Activated T-cell treated with anti-CD3 and anti-CD28 coated beads, Interleukin-2, amount 50 U/mL, for 24 hours (primary cell): Measurements from ENCODE around the gene F2RL2.
"Not testable (repeated sequence)": the region's sequence is repeated elsewhere in the genome, so short reads cannot be mapped to it uniquely, and the experiment has no call there.

Experiments
- DNase-seq: peaks from one replicate; pipeline ENCODE4 v3.0.0-alpha.2; 2020
- H3K27ac Mint-ChIP-seq: 2 replicates; pipeline ENCODE4 v1.8.0; 2020; ENCODE audit warnings: mild to moderate bottlenecking, mixed read lengths
- H3K27me3 Mint-ChIP-seq: 2 replicates; pipeline ENCODE4 v1.8.0; 2020; ENCODE audit warnings: mixed read lengths
- H3K36me3 Mint-ChIP-seq: 2 replicates; pipeline ENCODE4 v1.8.0; 2020; ENCODE audit warnings: low read depth, mixed read lengths
- H3K4me1 Mint-ChIP-seq: 2 replicates; pipeline ENCODE4 v1.8.0; 2020; ENCODE audit warnings: low read depth, mixed read lengths
- H3K4me3 Mint-ChIP-seq: 2 replicates; pipeline ENCODE4 v1.8.0; 2020; ENCODE audit warnings: mild to moderate bottlenecking, moderate library complexity, mixed read lengths
- H3K9me3 Mint-ChIP-seq: 2 replicates; pipeline ENCODE4 v1.8.0; 2020; ENCODE audit warnings: mixed read lengths

The F2RL2 gene

DNA sequence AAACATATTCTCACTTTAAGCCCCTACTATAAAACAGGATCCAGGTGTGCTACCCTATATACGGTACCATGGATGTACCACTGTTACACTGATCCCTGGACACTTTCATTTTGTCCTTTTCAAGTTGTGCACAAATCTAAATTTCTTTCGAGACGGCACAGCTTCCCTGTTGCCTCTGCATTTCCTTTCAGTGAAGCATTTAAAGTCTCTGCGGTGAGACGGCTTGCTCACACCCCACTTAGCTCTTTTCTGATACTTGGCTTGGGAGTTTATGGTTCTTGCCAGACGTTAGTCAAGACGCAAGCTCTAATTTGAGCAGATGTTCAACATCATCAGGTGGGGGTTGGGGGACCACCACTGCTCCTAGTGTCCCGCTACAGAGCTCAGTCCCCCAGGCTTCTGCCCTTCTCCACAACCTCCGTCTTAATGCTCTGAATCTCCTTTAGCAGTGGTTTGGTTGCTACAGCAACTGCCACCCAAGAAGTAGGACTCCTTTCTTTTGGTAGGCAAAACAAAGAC lies 15.8 kb downstream of the F2RL2 start:
- Mint-ChIP-seq H3K36me3 (peaks cover 69% of the 10 kb centered on the region), H3K4me1 (peaks cover 41% of the 10 kb centered on the region), H3K9me3 (no peaks in the 10 kb centered on the region), H3K4me3 (peak overlapping the region; percentile 51), H3K27me3 (no peaks in the 10 kb centered on the region), H3K27ac (peak overlapping the region; percentile 73)
- no peak for DNase-seq

DNA sequence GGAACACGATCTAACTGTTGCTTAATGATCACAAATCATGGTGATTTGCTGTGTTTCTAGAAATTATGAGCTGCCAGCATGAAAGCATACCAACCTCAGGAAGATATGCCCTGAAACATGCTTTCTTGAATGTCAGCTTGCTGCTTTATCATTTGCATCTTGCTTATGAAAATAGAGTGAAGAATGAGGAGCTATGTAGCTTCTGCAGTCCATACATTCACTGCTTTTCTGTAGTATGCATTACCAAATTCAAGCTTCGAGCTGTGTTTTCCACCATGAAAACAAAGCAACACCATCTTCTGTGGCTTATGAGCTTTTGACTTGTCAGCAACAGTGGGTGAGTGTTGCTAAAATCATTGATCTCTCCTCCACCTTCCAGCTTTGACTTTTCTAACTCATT lies 16.5 kb downstream of the F2RL2 start:
- H3K27me3 Mint-ChIP-seq, result no peaks in the 10 kb centered on the region
- no peak for DNase-seq
- H3K4me3 Mint-ChIP-seq, result no peak overlapping the region
- H3K4me1 Mint-ChIP-seq, result peaks cover 43% of the 10 kb centered on the region
- no peaks in the 10 kb centered on the region for H3K9me3 Mint-ChIP-seq
- H3K27ac Mint-ChIP-seq, result peak overlapping the region; percentile 73
- peaks cover 72% of the 10 kb centered on the region for H3K36me3 Mint-ChIP-seq

GRCh38 chr5:76604838-76605237 lies 18.4 kb downstream of the F2RL2 start:
- no peaks in the 10 kb centered on the region for H3K27me3 Mint-ChIP-seq
- no peak overlapping the region for H3K4me3 Mint-ChIP-seq
- H3K27ac Mint-ChIP-seq, result no peak overlapping the region
- peaks cover 43% of the 10 kb centered on the region for H3K4me1 Mint-ChIP-seq
- DNase-seq, result no peak
- H3K9me3 Mint-ChIP-seq, result no peaks in the 10 kb centered on the region
- H3K36me3 Mint-ChIP-seq, result peaks cover 75% of the 10 kb centered on the region

DNA sequence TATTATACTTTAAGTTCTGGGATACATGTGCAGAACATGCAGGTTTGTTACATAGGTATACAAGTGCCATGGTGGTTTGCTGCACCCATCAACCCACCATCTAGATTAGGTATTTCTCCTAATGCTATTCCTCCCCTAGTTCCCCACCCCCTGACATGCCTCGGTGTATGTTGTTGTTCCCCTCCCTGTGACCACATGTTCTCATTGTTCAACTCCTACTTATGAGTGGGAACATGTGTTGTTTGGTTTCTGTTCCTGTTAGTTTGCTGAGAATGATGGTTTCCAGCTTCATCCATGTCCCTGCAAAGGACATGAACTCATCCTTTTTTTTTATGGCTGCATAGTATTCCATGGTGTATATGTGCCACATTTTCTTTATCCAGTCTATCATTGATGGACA lies 19.2 kb downstream of the F2RL2 start:
- Mint-ChIP-seq H3K36me3 (peaks cover 75% of the 10 kb centered on the region), H3K4me1 (peaks cover 42% of the 10 kb centered on the region)
- not testable (repeated sequence) for H3K9me3 Mint-ChIP-seq, H3K4me3 Mint-ChIP-seq, H3K27me3 Mint-ChIP-seq, H3K27ac Mint-ChIP-seq, DNase-seq

DNA sequence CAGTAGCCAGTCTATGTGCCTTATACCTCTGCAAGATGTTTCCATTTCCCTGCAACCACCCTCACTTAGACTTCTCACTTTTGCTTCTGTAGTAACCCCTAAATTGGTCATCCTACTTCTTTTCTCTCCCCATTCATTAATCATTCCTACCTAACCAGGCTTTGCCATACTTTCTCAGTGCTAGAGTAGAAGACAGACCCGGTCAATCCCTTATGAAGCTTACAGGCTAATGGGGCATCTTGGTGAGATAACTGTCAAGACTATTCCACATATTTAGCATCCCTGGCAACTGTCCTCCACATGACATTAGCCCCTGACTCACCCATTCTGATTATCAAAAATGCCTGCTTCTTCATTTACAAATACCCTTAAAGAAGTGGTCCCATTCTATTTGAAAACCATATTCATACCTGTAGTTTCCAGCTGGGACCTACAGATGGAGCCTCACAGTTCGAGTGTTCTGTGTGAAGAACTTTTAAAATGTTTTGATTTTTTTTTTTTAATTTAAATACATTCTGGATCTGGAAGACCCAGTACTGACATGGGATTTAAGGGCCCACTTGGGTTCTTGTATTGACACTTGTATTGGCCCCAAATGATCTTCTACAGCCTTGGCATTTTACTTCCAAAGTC lies 21.0 kb downstream of the F2RL2 start:
- peak overlapping the region; percentile 13 for H3K27ac Mint-ChIP-seq
- H3K36me3 Mint-ChIP-seq, result peaks cover 73% of the 10 kb centered on the region
- no peak for DNase-seq
- no peaks in the 10 kb centered on the region for H3K27me3 Mint-ChIP-seq
- no peaks in the 10 kb centered on the region for H3K9me3 Mint-ChIP-seq
- H3K4me1 Mint-ChIP-seq, result peaks cover 25% of the 10 kb centered on the region
- H3K4me3 Mint-ChIP-seq, result no peak overlapping the region

GRCh38 chr5:76601470-76601869 lies 21.7 kb downstream of the F2RL2 start:
- Mint-ChIP-seq H3K9me3 (no peaks in the 10 kb centered on the region), H3K27me3 (no peaks in the 10 kb centered on the region), H3K4me3 (no peak overlapping the region), H3K36me3 (peaks cover 73% of the 10 kb centered on the region), H3K27ac (no peak overlapping the region), H3K4me1 (peaks cover 18% of the 10 kb centered on the region)
- DNase-seq, result no peak

- peaks cover 73% of the 10 kb centered on the region for H3K36me3 Mint-ChIP-seq
Observed at GRCh38 chr5:76600716-76601115, 22.5 kb downstream of the F2RL2 start.

DNA sequence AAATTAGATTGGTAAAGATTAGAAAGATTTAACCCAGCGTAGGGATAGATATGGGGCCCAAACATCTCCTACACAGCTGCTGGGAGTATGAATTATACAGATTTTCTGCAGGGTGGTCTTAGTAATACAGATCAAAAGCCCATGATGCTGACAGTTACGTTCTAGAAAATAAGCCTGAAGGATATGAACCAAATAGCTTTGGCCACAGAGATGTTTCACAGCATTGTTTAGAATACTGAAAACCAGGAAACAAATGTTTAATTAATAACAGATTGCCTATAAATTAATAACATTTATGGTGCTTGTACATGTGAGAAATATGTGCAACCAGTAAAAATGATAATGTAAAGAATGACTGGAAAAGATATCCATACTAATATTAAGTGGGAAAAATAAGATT lies 24.7 kb downstream of the F2RL2 start:
- Mint-ChIP-seq H3K4me1 (peaks cover 15% of the 10 kb centered on the region), H3K4me3 (no peak overlapping the region), H3K27me3 (no peaks in the 10 kb centered on the region), H3K9me3 (no peaks in the 10 kb centered on the region), H3K27ac (no peak overlapping the region), H3K36me3 (peaks cover 70% of the 10 kb centered on the region)
- no peak for DNase-seq

More at GRCh38 chr5:76600716-76601115, 22.5 kb downstream of the F2RL2 start:
- H3K4me3 Mint-ChIP-seq, result no peak overlapping the region
- DNase-seq, result no peak
- H3K27me3 Mint-ChIP-seq, result no peaks in the 10 kb centered on the region
- peaks cover 18% of the 10 kb centered on the region for H3K4me1 Mint-ChIP-seq
- H3K9me3 Mint-ChIP-seq, result no peaks in the 10 kb centered on the region
- H3K27ac Mint-ChIP-seq, result no peak overlapping the region

DNA sequence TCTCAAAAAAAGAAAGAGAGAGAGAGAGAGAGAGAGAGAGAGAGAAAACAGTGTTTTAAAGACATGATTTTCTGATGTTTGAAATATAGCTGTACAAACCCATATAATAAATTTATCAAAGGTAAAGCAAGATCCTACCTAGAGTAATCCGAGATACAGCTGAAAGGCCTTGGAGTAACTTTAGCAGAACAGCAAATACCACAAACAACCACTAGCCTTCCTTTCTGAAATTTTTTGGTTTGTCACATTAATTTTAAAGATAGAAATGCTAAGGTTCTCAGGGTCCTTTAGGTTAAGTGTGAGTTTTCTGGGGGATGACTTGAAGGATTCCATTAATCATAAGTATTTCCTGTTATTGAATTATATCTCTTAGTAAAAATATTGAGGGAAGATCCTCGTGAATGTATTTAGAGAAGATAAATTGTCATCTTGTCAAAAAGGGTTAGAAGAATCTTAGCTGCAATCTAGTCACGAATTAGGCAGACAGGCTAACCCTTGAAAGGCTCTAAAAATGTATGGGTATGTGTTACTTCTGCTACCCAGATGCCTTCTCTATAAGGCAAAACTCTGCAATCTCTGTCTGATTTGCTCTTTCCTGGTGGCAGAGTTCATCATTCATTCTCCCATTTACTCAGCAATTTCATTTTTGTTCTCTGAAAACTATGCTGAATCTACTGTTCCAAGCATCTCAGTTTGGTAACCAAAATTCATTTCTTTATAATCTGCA lies 27.3 kb downstream of the F2RL2 start:
- peaks cover 10% of the 10 kb centered on the region for H3K4me1 Mint-ChIP-seq
- peak overlapping the region; percentile 55 for H3K27ac Mint-ChIP-seq
- H3K9me3 Mint-ChIP-seq, result no peaks in the 10 kb centered on the region
- no peak overlapping the region for H3K4me3 Mint-ChIP-seq
- no peak for DNase-seq
- H3K27me3 Mint-ChIP-seq, result no peaks in the 10 kb centered on the region
- peaks cover 73% of the 10 kb centered on the region for H3K36me3 Mint-ChIP-seq

DNA sequence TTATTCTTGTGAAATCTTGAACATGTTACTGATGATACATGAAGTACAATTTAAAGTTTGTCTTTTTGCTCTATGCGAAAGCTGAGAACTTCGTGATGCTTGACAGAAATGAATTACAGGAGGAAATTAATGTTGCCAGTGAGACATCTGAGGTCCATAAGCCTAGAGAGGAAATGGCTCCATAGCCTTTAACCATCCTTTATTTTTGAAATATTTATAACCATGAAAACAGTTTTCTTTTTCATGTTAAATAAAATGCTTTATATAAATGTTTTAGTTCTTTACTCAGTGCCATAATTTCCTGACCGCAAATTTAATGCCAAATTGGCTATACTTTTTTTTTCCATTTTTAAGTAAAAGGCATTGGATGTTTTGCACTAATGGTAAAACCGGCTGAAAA lies 29.1 kb downstream of the F2RL2 start:
- peaks cover 78% of the 10 kb centered on the region for H3K36me3 Mint-ChIP-seq
- no peak overlapping the region for H3K27ac Mint-ChIP-seq
- DNase-seq, result no peak

DNA sequence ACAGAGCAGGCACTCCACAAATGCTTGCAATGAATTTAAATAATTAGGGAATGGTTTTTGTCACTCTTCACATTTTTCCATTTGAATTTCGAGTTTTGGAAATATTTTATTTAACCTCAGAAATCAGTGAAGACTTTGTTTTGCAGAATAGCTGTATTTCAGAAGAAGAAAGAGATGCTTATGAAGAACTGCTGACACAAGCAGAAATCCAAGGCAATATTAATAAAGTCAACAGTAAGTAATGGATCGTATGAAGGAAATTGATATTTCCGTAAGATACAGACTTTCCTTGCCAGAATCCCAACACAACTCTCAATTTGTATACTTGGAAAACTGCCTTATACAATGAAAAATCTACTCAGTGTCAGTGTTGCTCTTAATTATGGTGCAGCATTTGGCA lies 30.5 kb downstream of the F2RL2 start:
- Mint-ChIP-seq H3K4me1 (peaks cover 20% of the 10 kb centered on the region), H3K27me3 (no peaks in the 10 kb centered on the region), H3K4me3 (no peak overlapping the region), H3K27ac (no peak overlapping the region), H3K36me3 (peaks cover 79% of the 10 kb centered on the region), H3K9me3 (no peaks in the 10 kb centered on the region)
- no peak for DNase-seq

More for the DNA sequence above, 29.1 kb downstream of the F2RL2 start:
- Mint-ChIP-seq H3K4me1 (peaks cover 18% of the 10 kb centered on the region), H3K4me3 (no peak overlapping the region), H3K27me3 (no peaks in the 10 kb centered on the region), H3K9me3 (no peaks in the 10 kb centered on the region)

DNA sequence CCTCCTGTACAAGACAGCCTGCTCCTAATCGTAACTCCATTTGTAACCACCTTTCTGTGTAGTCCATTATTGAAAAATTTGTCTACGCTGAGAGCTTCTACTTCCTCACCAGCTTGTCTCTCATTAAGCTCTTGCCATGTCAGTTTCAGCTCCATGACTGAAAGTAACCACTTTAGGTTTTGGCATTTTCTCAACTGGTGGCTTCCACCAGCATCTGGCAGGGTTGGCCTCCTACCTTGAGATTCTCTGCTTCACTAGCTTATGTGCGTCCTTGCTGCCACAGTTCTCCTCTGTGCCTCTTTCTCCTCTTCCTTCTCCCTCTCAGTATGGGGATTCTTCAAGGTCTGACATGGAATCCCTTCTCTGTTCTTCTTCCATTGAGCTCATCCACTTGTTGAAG lies 31.8 kb downstream of the F2RL2 start:
- H3K27ac Mint-ChIP-seq, result no peak overlapping the region
- peaks cover 68% of the 10 kb centered on the region for H3K36me3 Mint-ChIP-seq
- H3K27me3 Mint-ChIP-seq, result no peaks in the 10 kb centered on the region
- H3K4me3 Mint-ChIP-seq, result no peak overlapping the region
- H3K4me1 Mint-ChIP-seq, result peaks cover 19% of the 10 kb centered on the region
- no peak for DNase-seq
- no peaks in the 10 kb centered on the region for H3K9me3 Mint-ChIP-seq

DNA sequence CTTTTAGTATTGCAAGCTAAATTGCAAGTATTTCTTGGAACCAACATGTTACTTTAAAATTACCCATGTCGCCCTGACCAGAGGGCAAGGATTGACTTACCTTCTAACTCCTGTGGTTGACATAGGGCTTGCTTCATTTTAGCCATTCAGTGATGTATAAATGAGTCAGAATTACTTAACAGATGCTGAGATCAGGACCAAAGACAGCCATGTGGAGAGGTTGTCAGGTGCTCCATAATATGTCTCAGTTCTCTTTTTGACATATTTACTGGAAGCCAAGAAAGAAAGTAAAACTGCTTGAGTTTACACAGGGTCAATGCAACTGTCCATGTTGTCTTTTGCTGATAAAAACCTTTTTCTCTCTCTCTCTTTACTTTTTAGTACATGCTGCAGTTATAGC lies 33.2 kb downstream of the F2RL2 start:
- no peak overlapping the region for H3K4me3 Mint-ChIP-seq
- no peak for DNase-seq
- H3K9me3 Mint-ChIP-seq, result no peaks in the 10 kb centered on the region
- no peaks in the 10 kb centered on the region for H3K27me3 Mint-ChIP-seq
- H3K36me3 Mint-ChIP-seq, result peaks cover 57% of the 10 kb centered on the region
- peak overlapping the region; percentile 55 for H3K27ac Mint-ChIP-seq
- H3K4me1 Mint-ChIP-seq, result peaks cover 13% of the 10 kb centered on the region

GRCh38 chr5:76586531-76586930 lies 36.7 kb downstream of the F2RL2 start:
- Mint-ChIP-seq H3K27me3 (no peaks in the 10 kb centered on the region), H3K4me1 (peaks cover 30% of the 10 kb centered on the region), H3K4me3 (no peak overlapping the region), H3K27ac (no peak overlapping the region), H3K36me3 (peaks cover 35% of the 10 kb centered on the region), H3K9me3 (no peaks in the 10 kb centered on the region)
- DNase-seq, result no peak

- H3K4me1 Mint-ChIP-seq, result peaks cover 35% of the 10 kb centered on the region
- H3K4me3 Mint-ChIP-seq, result no peak overlapping the region
- peaks cover 31% of the 10 kb centered on the region for H3K36me3 Mint-ChIP-seq
- no peak overlapping the region for H3K27ac Mint-ChIP-seq
- H3K27me3 Mint-ChIP-seq, result no peaks in the 10 kb centered on the region
- no peaks in the 10 kb centered on the region for H3K9me3 Mint-ChIP-seq
- DNase-seq, result no peak
Observed at GRCh38 chr5:76585783-76586217, 37.4 kb downstream of the F2RL2 start.
